ENCODE data around the gene C22orf15.

The C22orf15 gene

DNA sequence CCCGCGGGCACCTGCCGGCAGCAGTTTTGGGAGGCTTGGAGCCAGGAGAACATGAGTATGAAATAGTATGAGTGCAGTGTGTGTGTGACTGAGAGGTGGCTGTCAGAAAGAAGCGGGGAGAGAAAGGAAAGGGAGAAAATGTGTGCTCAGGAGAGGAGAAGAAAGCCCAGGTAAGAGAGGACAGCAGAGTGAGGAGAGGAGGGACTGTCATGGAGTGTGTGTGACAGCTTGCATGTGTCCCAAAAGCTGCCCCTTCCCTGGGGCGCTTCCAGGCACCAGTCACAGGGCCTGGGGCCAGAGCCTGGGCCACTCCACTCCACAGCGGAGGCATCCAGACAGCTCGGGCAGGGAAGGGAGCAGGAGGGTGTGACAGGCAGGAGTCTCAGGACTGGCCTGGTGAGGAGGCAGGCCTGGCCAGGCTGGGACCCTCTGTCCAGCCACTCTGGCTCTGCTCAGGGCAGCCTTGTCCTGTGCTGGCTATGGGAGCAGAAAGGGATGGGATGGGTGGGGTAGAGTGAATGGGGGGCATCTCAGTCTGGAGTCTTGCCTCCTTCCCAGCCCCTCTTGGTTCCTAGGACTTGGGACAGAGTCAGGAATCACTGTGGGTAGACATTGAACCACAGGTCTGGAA lies 10.8 kb downstream of the C22orf15 start:
- peak overlapping the region; percentile 65 for H3K4me3 ChIP-seq
- DNase-seq (ENCODE audit: low spot score), result no peak
- TF ChIP-seq, protein P1, sequence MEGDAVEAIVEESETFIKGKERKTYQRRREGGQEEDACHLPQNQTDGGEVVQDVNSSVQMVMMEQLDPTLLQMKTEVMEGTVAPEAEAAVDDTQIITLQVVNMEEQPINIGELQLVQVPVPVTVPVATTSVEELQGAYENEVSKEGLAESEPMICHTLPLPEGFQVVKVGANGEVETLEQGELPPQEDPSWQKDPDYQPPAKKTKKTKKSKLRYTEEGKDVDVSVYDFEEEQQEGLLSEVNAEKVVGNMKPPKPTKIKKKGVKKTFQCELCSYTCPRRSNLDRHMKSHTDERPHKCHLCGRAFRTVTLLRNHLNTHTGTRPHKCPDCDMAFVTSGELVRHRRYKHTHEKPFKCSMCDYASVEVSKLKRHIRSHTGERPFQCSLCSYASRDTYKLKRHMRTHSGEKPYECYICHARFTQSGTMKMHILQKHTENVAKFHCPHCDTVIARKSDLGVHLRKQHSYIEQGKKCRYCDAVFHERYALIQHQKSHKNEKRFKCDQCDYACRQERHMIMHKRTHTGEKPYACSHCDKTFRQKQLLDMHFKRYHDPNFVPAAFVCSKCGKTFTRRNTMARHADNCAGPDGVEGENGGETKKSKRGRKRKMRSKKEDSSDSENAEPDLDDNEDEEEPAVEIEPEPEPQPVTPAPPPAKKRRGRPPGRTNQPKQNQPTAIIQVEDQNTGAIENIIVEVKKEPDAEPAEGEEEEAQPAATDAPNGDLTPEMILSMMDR (IDR thresholded peaks at IDR 0.05), result no peak
- no peak overlapping the region for H3K27ac ChIP-seq

DNA sequence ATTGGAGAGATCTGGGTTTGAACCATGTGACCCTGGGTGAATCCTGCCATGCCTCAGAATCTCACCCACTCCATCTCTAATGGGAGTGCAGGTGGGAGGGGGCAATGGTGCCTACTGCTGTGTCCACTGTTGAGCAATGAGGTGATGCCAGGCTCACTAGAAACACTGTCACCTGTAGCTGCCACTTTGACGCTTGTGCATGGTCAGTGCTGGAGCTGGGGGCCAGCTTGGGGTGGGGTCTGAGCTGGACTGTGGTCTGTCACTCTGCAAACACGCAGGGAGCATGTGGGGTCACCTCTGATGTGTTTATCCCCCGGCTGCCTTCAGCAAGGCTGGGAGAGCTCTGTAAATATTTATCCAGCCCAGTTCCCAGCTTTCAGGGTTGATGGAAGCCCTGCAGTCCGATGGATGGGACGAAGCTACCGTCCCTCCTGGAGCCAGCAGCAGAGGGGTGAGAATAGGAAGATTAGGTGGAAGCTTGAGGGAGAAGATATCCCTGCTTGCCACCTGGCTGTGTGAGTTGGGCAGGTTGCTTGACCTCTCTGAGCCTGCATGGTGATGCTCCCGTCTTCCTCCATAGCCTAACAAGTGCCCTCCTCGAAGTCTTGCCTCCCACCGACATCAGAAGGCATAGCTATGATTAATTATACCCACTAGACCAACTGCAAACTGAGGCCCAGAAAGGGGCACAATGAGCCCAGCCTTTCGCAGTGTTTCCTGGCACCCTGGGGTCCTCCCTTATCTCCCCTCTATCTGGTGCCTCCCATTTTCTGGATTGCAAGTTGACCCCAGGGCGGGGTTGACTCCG lies 11.5 kb downstream of the C22orf15 start:
- Histone ChIP-seq H3K4me3 (no peak overlapping the region), H3K27ac (peak overlapping the region in 1 of 2 donors; percentile 12)
- TF ChIP-seq, protein P1 (IDR thresholded peaks at IDR 0.05), result no peak
- DNase-seq (ENCODE audit: low spot score), result no peak

DNA sequence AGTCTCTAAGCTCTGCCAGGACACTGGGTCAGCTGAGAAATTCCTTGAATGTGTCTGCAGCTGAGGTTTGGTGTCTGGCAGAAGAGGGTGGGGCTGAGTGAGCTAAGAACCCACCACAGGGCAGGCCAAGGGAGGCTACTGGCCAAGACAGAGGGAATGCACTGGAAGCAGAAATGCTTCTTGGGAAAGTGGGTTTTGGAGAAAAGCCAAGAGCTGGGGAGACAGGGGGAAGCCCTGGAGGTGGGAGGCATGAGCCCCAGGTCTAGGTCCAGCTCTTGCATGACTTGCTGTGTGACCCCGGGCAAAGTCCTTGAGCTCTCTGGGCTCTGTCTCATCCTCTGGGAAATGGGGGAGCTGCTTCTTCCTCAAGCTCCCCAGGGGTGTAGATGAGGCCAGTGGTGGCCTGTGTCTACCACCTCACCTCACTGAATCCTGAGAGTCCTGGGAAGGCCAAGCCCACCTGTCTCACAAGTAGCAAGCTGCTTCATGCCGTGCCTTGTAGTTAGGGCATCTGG lies 12.2 kb downstream of the C22orf15 start:
- Histone ChIP-seq H3K27ac (peak overlapping the region in 1 of 2 donors; percentile 12), H3K4me3 (no peak overlapping the region)
- no peak for DNase-seq (ENCODE audit: low spot score)
- TF ChIP-seq, protein P1 (IDR thresholded peaks at IDR 0.05), result no peak

DNA sequence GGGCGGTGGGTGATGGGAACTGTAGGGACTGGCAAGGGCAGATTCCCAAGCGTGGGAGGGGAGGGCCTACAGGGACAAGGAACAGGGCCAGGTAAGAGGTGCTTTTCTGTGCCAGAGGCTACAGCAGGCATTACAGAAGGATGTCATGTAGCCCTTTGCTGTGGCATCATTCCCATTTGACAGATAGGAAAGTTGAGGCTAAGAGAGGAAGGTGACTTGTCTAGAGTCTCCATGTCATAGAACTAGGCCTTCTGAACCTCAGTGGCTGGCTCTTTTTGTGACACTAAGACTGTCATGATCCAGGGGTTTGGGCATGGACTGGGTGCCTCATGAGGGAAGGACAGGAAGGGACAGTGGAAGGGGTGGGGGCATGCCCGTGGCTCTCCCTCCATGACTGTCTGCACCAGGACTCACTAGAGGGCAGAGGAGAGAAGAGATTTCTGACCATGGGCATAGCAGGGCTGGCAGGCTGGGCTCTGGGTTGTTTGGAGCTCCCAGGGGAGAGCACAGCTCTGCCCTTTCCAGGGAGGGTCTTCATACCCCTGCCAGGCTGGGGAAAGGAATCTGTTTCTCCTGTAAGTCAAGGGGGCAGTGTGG lies 13.1 kb downstream of the C22orf15 start:
- no peak for DNase-seq (ENCODE audit: low spot score)
- Histone ChIP-seq H3K27ac (no peak overlapping the region), H3K4me3 (no peak overlapping the region)
- TF ChIP-seq, protein P1 (IDR thresholded peaks at IDR 0.05), result no peak

DNA sequence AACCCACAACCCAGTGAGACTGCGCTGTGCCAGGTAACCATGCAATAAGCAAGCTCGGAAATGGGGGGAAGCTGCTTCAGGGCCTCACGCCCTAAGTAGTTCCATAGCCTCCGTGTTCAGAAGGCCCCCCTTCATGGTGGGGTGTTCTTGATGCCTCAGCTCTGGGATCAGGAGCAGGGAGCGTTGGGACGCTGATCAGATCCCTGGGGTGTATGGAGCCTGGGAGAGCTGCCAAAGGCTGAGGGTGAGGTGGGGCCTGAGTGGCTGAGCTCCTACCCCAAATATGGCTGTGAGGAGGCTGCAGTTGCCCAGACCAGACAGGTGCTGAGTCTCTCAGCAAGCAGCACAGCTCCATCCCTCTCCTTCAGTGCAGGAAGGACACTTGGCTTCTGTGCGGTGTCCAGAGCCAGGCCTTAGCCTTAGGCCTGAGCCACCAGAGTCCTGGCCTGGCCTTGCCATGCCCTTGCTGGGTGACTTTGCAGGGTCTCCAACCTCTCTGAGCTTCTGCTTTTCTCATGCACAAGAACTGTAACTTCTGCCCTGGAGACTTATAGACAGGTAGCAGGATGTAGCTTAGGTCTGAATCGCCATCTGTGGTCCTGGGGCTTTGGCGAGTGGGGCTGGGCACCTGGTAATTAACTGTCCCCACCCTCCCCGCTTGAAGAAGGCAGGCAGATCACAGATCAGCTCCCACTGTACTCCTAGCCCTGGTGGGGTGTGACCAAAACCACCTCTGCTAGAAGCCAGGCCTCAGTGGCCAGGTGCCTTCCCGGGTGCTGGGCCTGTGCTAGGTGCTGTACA lies 15.2 kb downstream of the C22orf15 start:
- H3K27ac ChIP-seq, result peak overlapping the region in 1 of 2 donors; percentile 31
- TF ChIP-seq, protein P1 (IDR thresholded peaks at IDR 0.05), result no peak
- no peak for DNase-seq (ENCODE audit: low spot score)
- H3K4me3 ChIP-seq, result no peak overlapping the region

DNA sequence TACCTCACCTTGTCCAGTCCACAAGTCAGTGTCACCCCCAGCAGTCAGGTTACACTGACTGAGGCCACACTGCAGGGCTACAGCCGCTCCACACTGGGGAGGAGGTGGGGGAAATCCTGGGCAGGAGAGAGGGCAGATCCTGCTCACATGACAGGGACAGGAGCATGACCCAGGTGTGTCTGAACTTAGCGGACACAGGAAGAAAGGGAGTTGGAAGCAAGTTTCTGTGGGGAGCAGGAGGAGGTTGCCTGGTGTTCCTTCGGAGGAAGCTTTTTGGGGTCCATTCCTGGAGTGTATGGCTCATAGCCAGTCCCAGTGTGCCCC lies 15.7 kb downstream of the C22orf15 start:
- TF ChIP-seq, protein P1 (IDR thresholded peaks at IDR 0.05), result no peak
- DNase-seq (ENCODE audit: low spot score), result no peak
- Histone ChIP-seq H3K4me3 (no peak overlapping the region), H3K27ac (no peak overlapping the region)
